ENCODE data around the gene NEURL1. TPM values are rescaled to one million over a fixed set of nuclear protein-coding genes. Genes with fewer than 3 reads are reported as not detected.
"Not testable (repeated sequence)": the region's sequence is repeated elsewhere in the genome, so short reads cannot be mapped to it uniquely, and the experiment has no call there.

The NEURL1 gene
- total RNA-seq, 1 donor from 2014 or later = 0.64 TPM

GRCh38 chr10:103499881-103500280, 6.4 kb downstream of the NEURL1 start:
- TF ChIP-seq CTCF (IDR thresholded peaks at IDR 0.05) = no peak
- no peak for DNase-seq
- H3K4me3 ChIP-seq = no peak overlapping the region

GRCh38 chr10:103500481-103500880, 7.0 kb downstream of the NEURL1 start:
- ATAC-seq = no peak
- DNase-seq = no peak
- H3K4me3 ChIP-seq = no peak overlapping the region
- no peaks in the 10 kb centered on the region for H3K36me3 ChIP-seq
- intact Hi-C loops (cut with DNase I) = no loop called here
- H3K9me3 ChIP-seq = no peaks in the 10 kb centered on the region
- H3K27ac ChIP-seq = no peak overlapping the region
- peaks cover 4% of the 10 kb centered on the region for H3K27me3 ChIP-seq
- TF ChIP-seq CTCF (IDR thresholded peaks at IDR 0.05) = no peak
- H3K4me1 ChIP-seq = no peaks in the 10 kb centered on the region

More at GRCh38 chr10:103499881-103500280, 6.4 kb downstream of the NEURL1 start:
- Histone ChIP-seq H3K27me3 (peaks cover 10% of the 10 kb centered on the region), H3K27ac (no peak overlapping the region), H3K9me3 (no peaks in the 10 kb centered on the region), H3K36me3 (no peaks in the 10 kb centered on the region), H3K4me1 (no peaks in the 10 kb centered on the region)
- ATAC-seq = no peak
- intact Hi-C loops (cut with DNase I) = no loop called here

GRCh38 chr10:103501186-103501585, 7.7 kb downstream of the NEURL1 start:
- peak; percentile 10 for DNase-seq
- ATAC-seq = no peak
- no peaks in the 10 kb centered on the region for H3K4me1 ChIP-seq
- H3K4me3 ChIP-seq = no peak overlapping the region
- no peaks in the 10 kb centered on the region for H3K27me3 ChIP-seq
- H3K27ac ChIP-seq = no peak overlapping the region
- no peaks in the 10 kb centered on the region for H3K36me3 ChIP-seq
- TF ChIP-seq CTCF (IDR thresholded peaks at IDR 0.05) = no peak
- intact Hi-C loops (cut with DNase I) = no loop called here
- H3K9me3 ChIP-seq = no peaks in the 10 kb centered on the region

- H3K4me1 ChIP-seq = no peaks in the 10 kb centered on the region
- DNase-seq (peak; percentile 26), ATAC-seq (no peak)
- no peaks in the 10 kb centered on the region for H3K36me3 ChIP-seq
- no peaks in the 10 kb centered on the region for H3K9me3 ChIP-seq
- H3K27me3 ChIP-seq = no peaks in the 10 kb centered on the region
- TF ChIP-seq CTCF (IDR thresholded peaks at IDR 0.05) = no peak
- H3K27ac ChIP-seq = no peak overlapping the region
- intact Hi-C loops (cut with DNase I) = no loop called here
- H3K4me3 ChIP-seq = no peak overlapping the region
Observed at GRCh38 chr10:103502849-103503660, 9.6 kb downstream of the NEURL1 start.

GRCh38 chr10:103503777-103504176, 10.3 kb downstream of the NEURL1 start:
- H3K27me3 ChIP-seq; H3K27ac ChIP-seq; intact Hi-C loops (cut with DNase I); H3K4me1 ChIP-seq; H3K4me3 ChIP-seq; H3K9me3 ChIP-seq; H3K36me3 ChIP-seq; ATAC-seq: not testable (repeated sequence)
- peak; percentile 13 for DNase-seq

GRCh38 chr10:103504181-103504783, 10.8 kb downstream of the NEURL1 start:
- no peaks in the 10 kb centered on the region for H3K4me1 ChIP-seq
- H3K4me3 ChIP-seq = no peak overlapping the region
- H3K36me3 ChIP-seq = no peaks in the 10 kb centered on the region
- no peaks in the 10 kb centered on the region for H3K27me3 ChIP-seq
- ATAC-seq (peak; percentile 25), DNase-seq (peak; percentile 46)
- no peaks in the 10 kb centered on the region for H3K9me3 ChIP-seq
- TF ChIP-seq CTCF (IDR thresholded peaks at IDR 0.05) = no peak
- no peak overlapping the region for H3K27ac ChIP-seq
- intact Hi-C loops (cut with DNase I) = no loop called here

Measured in upper lobe of right lung (tissue), 1 donor.